HepG2 (cell line): ENCODE results near the gene C18orf63. TPM values are rescaled to one million over a fixed set of nuclear protein-coding genes. Genes with fewer than 3 reads are reported as not detected.

Experiments
- BRD4 ChIP-seq: sonication (generic); formaldehyde crosslinking; IDR thresholded peaks from 2 replicates; pipeline ENCODE4 v1.4.0; 2020; ENCODE audit warnings: missing genetic modification reagents
- DPF2 ChIP-seq: sonication (generic); formaldehyde crosslinking; IDR thresholded peaks from 2 replicates; pipeline ENCODE4 v1.4.0; 2020; ENCODE audit warnings: mild to moderate bottlenecking, low read depth, missing genetic modification reagents, borderline replicate concordance
- FOXA1 ChIP-seq, 2 experiments: fragments of 450-650 bp in 1 of 2; sonication (generic) in 1 of 2; formaldehyde crosslinking in 1 of 2; IDR thresholded peaks; 2 replicates each; pipeline versions ENCODE4 v1.4.0 to v1.6.1; 2016 to 2020; ENCODE audit warnings: missing genetic modification reagents in 1 of 2
- GABPA ChIP-seq, 2 experiments: IDR thresholded peaks; 2 replicates each; pipeline ENCODE4 v1.6.1; 2011 to 2016; ENCODE audit warnings: low read depth in 2 of 2, low read length in 1 of 2, missing biosample characterization in 1 of 2, missing genetic modification characterization in 1 of 2
- KAT8 ChIP-seq: IDR thresholded peaks from 2 replicates; pipeline ENCODE4 v1.6.1; 2016; ENCODE audit warnings: missing genetic modification reagents, missing compliant biosample characterization
- KMT2A ChIP-seq: sonication (generic); formaldehyde crosslinking; IDR thresholded peaks from 2 replicates; pipeline ENCODE4 v1.4.0; 2020; ENCODE audit warnings: missing genetic modification reagents
- NFIC ChIP-seq: IDR thresholded peaks from 2 replicates; pipeline ENCODE4 v1.6.1; 2012; ENCODE audit warnings: mild to moderate bottlenecking, low read length, inconsistent platforms
- NR3C1 ChIP-seq: sonication (generic); formaldehyde crosslinking; IDR thresholded peaks from 2 replicates; pipeline ENCODE4 v1.4.0; 2020; ENCODE audit warnings: missing genetic modification reagents
- POLR2G ChIP-seq: fragments of 200-400 bp; formaldehyde crosslinking; IDR thresholded peaks from 2 replicates; pipeline ENCODE4 v1.6.1; 2018; ENCODE audit warnings: mild to moderate bottlenecking, low read depth, low read length, moderate library complexity
- SKI ChIP-seq: fragments of 450-650 bp; IDR thresholded peaks from one replicate; pipeline ENCODE4 v1.6.1; 2018; ENCODE audit warnings: mild to moderate bottlenecking; ENCODE audit not compliant: partially characterized antibody
- SOX6 ChIP-seq, 2 experiments: fragments of 450-650 bp in 1 of 2; sonication (generic) in 1 of 2; formaldehyde crosslinking in 1 of 2; IDR thresholded peaks; 2 replicates each; pipeline versions ENCODE4 v1.4.0 to v1.6.1; 2017 to 2020; ENCODE audit warnings: antibody characterized with exemption in 1 of 2, mild to moderate bottlenecking in 1 of 2, missing genetic modification reagents in 1 of 2
- TOE1 ChIP-seq: sonication (generic); formaldehyde crosslinking; IDR thresholded peaks from 2 replicates; pipeline ENCODE4 v1.4.0; 2020; ENCODE audit warnings: mild to moderate bottlenecking, missing genetic modification reagents
- USF2 ChIP-seq, 2 experiments: sonication (generic) in 1 of 2; formaldehyde crosslinking in 1 of 2; IDR thresholded peaks; 2 replicates each; pipeline versions ENCODE4 v1.5.1 to v1.6.1; 2011 to 2020; ENCODE audit warnings: borderline replicate concordance in 1 of 2, low read depth in 1 of 2, low read length in 1 of 2, mild to moderate bottlenecking in 1 of 2, missing genetic modification reagents in 1 of 2, moderate library complexity in 1 of 2
- ZNF460 ChIP-seq: sonication (generic); formaldehyde crosslinking; IDR thresholded peaks from 2 replicates; pipeline ENCODE4 v1.5.1; 2020; ENCODE audit warnings: missing genetic modification reagents, mild to moderate bottlenecking, borderline replicate concordance
- ZNF513 ChIP-seq: sonication (generic); formaldehyde crosslinking; conservative IDR thresholded peaks from 2 replicates; pipeline ENCODE4 v1.5.0; 2020; ENCODE audit warnings: missing genetic modification reagents
- ZNF570 ChIP-seq: sonication (generic); formaldehyde crosslinking; IDR thresholded peaks from 2 replicates; pipeline ENCODE4 v1.4.0; 2020; ENCODE audit warnings: mild to moderate bottlenecking, missing genetic modification reagents, borderline replicate concordance
- ZNF614 ChIP-seq: IDR thresholded peaks from 2 replicates; pipeline ENCODE4 v1.6.1; 2018; ENCODE audit warnings: missing biosample characterization, missing genetic modification reagents, inconsistent platforms, borderline replicate concordance
- ZSCAN12 ChIP-seq: sonication (generic); formaldehyde crosslinking; IDR thresholded peaks from 2 replicates; pipeline ENCODE4 v1.9.0; 2021; ENCODE audit warnings: mild to moderate bottlenecking, missing genetic modification reagents
- polyA plus RNA-seq, 8 experiments: library from polyadenylated mRNA; depleted of rRNA in 3 of 8; stranded (reverse) in 7 of 8; unstranded in 1 of 8; fragments of >200 nt; fragmentation: Illumina TruSeq in 4 of 8; extraction: Trizol in 4 of 8; gene quantifications; 2 replicates each; pipeline versions ENCODE4 v1.2.1 to v1.2.3, GENCODE V29; 2011 to 2016; ENCODE audit warnings: low read depth in 4 of 8, missing spikeins in 1 of 8, mixed read lengths in 1 of 8; ENCODE audit not compliant: insufficient read depth in 1 of 8
- total RNA-seq, 5 experiments: library from RNA; depleted of rRNA; stranded (reverse); fragments of >200 nt; fragmentation: Illumina TruSeq; extraction: Trizol; gene quantifications; 2 replicates each; pipeline ENCODE4 v1.2.3, GENCODE V29; 2016; ENCODE audit warnings: low read depth in 1 of 5
- TF ChIP-seq, protein P1 (sequence below): sonication (generic); formaldehyde crosslinking; IDR thresholded peaks from 2 replicates; pipeline ENCODE4 v1.4.0; 2020; ENCODE audit warnings: missing genetic modification reagents, borderline replicate concordance
- TF ChIP-seq, protein P2 (sequence below): IDR thresholded peaks from 2 replicates; pipeline ENCODE4 v1.6.1; 2016; ENCODE audit warnings: missing compliant biosample characterization, missing genetic modification reagents, borderline replicate concordance
- TF ChIP-seq, protein P3 (sequence below): IDR thresholded peaks from 2 replicates; pipeline ENCODE4 v1.6.1; 2016

C18orf63 gene
- total and polyA plus RNA-seq, 2 of the 13 experiments (the other 11 are each of a cell fraction or from before 2014, with no cell fraction given), result 0.01 TPM; not detected in 1

DNA sequence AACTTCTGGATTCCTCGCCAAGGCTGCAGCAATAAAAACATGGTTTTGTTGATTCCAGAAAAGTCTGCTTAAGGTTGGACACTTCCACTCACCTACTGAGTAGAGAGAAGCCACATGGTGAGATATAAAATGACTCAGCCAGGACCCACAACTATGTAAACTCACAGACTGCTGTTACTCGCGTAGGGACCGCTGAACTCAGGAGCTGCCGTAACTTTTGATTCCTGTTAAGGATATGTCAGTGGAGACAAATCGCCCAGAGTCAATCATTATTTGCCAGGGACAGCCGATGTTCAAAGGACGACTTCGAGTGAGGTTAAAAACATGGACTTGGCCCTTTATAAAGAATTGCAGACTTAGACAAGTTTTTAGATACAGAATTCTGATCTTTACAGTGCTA, 49.5 kb upstream of the C18orf63 start (continued):
- TF ChIP-seq ZNF513, result no peak
- TF ChIP-seq SKI, result no peak
- no peak for TF ChIP-seq ZNF614
- peak; percentile 63; the same call in 1 of the 2 replicates for TF ChIP-seq KMT2A
- TF ChIP-seq USF2 (IDR thresholded peaks at IDR 0.05; ENCODE audit: low read depth, low read length), result no peak
- no peak for TF ChIP-seq USF2 (CRISPR knock-in tag; IDR thresholded peaks at IDR 0.05; ENCODE audit: borderline replicate concordance)
- TF ChIP-seq ZSCAN12 (CRISPR knock-in tag), result no peak
- TF ChIP-seq, protein P1, sequence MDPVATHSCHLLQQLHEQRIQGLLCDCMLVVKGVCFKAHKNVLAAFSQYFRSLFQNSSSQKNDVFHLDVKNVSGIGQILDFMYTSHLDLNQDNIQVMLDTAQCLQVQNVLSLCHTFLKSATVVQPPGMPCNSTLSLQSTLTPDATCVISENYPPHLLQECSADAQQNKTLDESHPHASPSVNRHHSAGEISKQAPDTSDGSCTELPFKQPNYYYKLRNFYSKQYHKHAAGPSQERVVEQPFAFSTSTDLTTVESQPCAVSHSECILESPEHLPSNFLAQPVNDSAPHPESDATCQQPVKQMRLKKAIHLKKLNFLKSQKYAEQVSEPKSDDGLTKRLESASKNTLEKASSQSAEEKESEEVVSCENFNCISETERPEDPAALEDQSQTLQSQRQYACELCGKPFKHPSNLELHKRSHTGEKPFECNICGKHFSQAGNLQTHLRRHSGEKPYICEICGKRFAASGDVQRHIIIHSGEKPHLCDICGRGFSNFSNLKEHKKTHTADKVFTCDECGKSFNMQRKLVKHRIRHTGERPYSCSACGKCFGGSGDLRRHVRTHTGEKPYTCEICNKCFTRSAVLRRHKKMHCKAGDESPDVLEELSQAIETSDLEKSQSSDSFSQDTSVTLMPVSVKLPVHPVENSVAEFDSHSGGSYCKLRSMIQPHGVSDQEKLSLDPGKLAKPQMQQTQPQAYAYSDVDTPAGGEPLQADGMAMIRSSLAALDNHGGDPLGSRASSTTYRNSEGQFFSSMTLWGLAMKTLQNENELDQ (CRISPR knock-in tag), result no peak
- TF ChIP-seq, protein P2, sequence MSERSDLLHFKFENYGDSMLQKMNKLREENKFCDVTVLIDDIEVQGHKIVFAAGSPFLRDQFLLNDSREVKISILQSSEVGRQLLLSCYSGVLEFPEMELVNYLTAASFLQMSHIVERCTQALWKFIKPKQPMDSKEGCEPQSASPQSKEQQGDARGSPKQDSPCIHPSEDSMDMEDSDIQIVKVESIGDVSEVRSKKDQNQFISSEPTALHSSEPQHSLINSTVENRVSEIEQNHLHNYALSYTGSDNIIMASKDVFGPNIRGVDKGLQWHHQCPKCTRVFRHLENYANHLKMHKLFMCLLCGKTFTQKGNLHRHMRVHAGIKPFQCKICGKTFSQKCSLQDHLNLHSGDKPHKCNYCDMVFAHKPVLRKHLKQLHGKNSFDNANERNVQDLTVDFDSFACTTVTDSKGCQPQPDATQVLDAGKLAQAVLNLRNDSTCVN (CRISPR knock-in tag), result no peak
- TF ChIP-seq NFIC, result no peak
- no peak for TF ChIP-seq ZNF460 (CRISPR knock-in tag)
- TF ChIP-seq TOE1 (CRISPR knock-in tag), result no peak
- no peak for TF ChIP-seq GABPA (IDR thresholded peaks at IDR 0.05; ENCODE audit: low read depth, low read length)
- no peak for TF ChIP-seq GABPA (CRISPR knock-in tag; IDR thresholded peaks at IDR 0.05; ENCODE audit: low read depth)
- peak; percentile 28; the same call in 1 of the 2 replicates for TF ChIP-seq DPF2 (CRISPR knock-in tag)
- no peak for TF ChIP-seq ZNF570 (CRISPR knock-in tag)
- TF ChIP-seq, protein P3, sequence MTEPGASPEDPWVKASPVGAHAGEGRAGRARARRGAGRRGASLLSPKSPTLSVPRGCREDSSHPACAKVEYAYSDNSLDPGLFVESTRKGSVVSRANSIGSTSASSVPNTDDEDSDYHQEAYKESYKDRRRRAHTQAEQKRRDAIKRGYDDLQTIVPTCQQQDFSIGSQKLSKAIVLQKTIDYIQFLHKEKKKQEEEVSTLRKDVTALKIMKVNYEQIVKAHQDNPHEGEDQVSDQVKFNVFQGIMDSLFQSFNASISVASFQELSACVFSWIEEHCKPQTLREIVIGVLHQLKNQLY (CRISPR knock-in tag), result 0 out of 2 replicates have a peak, but pooled peaks have one; percentile 8
- TF ChIP-seq NR3C1 (CRISPR knock-in tag), result no peak
- TF ChIP-seq BRD4 (CRISPR knock-in tag), result no peak
- no peak for TF ChIP-seq SOX6 (IDR thresholded peaks at IDR 0.05)
- no peak for TF ChIP-seq SOX6 (CRISPR knock-in tag; IDR thresholded peaks at IDR 0.05)
- TF ChIP-seq KAT8, result 0 out of 2 replicates have a peak, but pooled peaks have one; percentile 22
- no peak for TF ChIP-seq POLR2G
- no peak for TF ChIP-seq FOXA1 (IDR thresholded peaks at IDR 0.05)
- TF ChIP-seq FOXA1 (CRISPR knock-in tag; IDR thresholded peaks at IDR 0.05), result 0 out of 2 replicates have a peak, but pooled peaks have one; percentile 9
